HG03039 (cell line): ENCODE results near the gene SHB.

Experiments
- ATAC-seq: cut with Tn5 transposase; IDR thresholded peaks from one replicate; pipeline ENCODE4 v1.9.1; 2021; ENCODE audit warnings: mild to moderate bottlenecking, moderate library complexity; ENCODE audit not compliant: unreplicated experiment

SHB gene

GRCh38 chr9:37956904-37957663, 111.9 kb downstream of the SHB start:
- no peak for ATAC-seq

- ATAC-seq: no peak
Measured at GRCh38 chr9:37956423-37956820, 112.6 kb downstream of the SHB start.

GRCh38 chr9:37955781-37956422, 113.1 kb downstream of the SHB start:
- no peak for ATAC-seq

GRCh38 chr9:37954581-37954981, 114.4 kb downstream of the SHB start:
- ATAC-seq: peak; percentile 44

GRCh38 chr9:37953775-37954437, 115.1 kb downstream of the SHB start:
- peak; percentile 61 for ATAC-seq

GRCh38 chr9:37953206-37953774, 115.7 kb downstream of the SHB start:
- no peak for ATAC-seq

GRCh38 chr9:37952731-37953130, 116.3 kb downstream of the SHB start:
- no peak for ATAC-seq

- ATAC-seq: no peak
Measured at GRCh38 chr9:37951671-37952449, 117.2 kb downstream of the SHB start.

- no peak for ATAC-seq
Measured at GRCh38 chr9:37950561-37950960, 118.5 kb downstream of the SHB start.

- no peak for ATAC-seq
Measured at GRCh38 chr9:37949576-37949975, 119.5 kb downstream of the SHB start.

GRCh38 chr9:37948417-37948980, 120.5 kb downstream of the SHB start:
- ATAC-seq: no peak

- ATAC-seq: no peak
Measured at GRCh38 chr9:37947977-37948376, 121.0 kb downstream of the SHB start.

- no peak for ATAC-seq
Measured at GRCh38 chr9:37947471-37947870, 121.6 kb downstream of the SHB start.

GRCh38 chr9:37946971-37947370, 122.1 kb downstream of the SHB start:
- no peak for ATAC-seq

- ATAC-seq: no peak
Measured at GRCh38 chr9:37946041-37946440, 123.0 kb downstream of the SHB start.

- ATAC-seq: no peak
Measured at GRCh38 chr9:37944671-37945481, 124.2 kb downstream of the SHB start.

GRCh38 chr9:37944266-37944650, 124.8 kb downstream of the SHB start:
- no peak for ATAC-seq

GRCh38 chr9:37943345-37944265, 125.4 kb downstream of the SHB start:
- ATAC-seq: no peak
